ENCODE measurements around the gene LSM4. TPM values are rescaled to one million over a fixed set of nuclear protein-coding genes. Genes with fewer than 3 reads are reported as not detected.

LSM4 gene
- total and polyA plus RNA-seq, 2 experiments from 2014 or later: 591 to 637 TPM

DNA sequence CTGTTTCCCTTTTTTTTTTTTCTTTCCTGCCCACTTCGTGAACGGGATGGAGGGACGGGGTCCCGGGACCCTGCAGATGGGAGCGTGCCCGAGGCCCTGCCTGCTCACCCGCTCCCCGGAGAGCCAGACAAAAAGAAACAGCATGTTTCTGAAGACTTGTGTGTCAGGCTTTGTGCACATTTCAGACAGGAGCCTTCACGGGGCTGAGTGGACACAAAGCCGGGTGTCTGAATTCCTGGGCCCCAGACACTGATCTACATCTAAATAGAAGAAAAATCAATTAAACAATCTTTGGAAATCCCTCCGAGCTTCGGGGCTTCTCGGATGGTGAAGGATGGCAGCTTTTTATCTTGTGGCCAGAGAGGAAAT, 21.7 kb upstream of the LSM4 start:
- Histone ChIP-seq H3K4me3 (no peak overlapping the region), H3K27ac (ENCODE audit: low read depth) (peak overlapping the region; percentile 41; the same call in 1 of the 2 replicates), H3K27me3 (ENCODE audit: insufficient read depth) (no peaks in the 10 kb centered on the region), H3K79me2 (replicated peaks; ENCODE audit: insufficient read depth) (no peaks in the 10 kb centered on the region; the same call in 1 of the 2 replicates), H3K4me2 (no peak overlapping the region), H3F3A (replicated peaks; ENCODE audit: low read depth) (peaks cover 28% of the 10 kb centered on the region), H3K36me3 (ENCODE audit: insufficient read depth) (no peaks in the 10 kb centered on the region), H2AFZ (no peak overlapping the region), H4K20me1 (replicated peaks; ENCODE audit: insufficient read depth) (no peaks in the 10 kb centered on the region), H3K9me2 (ENCODE audit: insufficient read depth) (no peaks in the 10 kb centered on the region), H3K4me1 (ENCODE audit: insufficient read depth) (peaks cover 31% of the 10 kb centered on the region)
- ATAC-seq (no peak), DNase-seq (ENCODE audit: low spot score) (no peak)
- TF ChIP-seq POLR2AphosphoS5 (IDR thresholded peaks at IDR 0.05; ENCODE audit: low read depth): no peak
- TF ChIP-seq, protein P1, sequence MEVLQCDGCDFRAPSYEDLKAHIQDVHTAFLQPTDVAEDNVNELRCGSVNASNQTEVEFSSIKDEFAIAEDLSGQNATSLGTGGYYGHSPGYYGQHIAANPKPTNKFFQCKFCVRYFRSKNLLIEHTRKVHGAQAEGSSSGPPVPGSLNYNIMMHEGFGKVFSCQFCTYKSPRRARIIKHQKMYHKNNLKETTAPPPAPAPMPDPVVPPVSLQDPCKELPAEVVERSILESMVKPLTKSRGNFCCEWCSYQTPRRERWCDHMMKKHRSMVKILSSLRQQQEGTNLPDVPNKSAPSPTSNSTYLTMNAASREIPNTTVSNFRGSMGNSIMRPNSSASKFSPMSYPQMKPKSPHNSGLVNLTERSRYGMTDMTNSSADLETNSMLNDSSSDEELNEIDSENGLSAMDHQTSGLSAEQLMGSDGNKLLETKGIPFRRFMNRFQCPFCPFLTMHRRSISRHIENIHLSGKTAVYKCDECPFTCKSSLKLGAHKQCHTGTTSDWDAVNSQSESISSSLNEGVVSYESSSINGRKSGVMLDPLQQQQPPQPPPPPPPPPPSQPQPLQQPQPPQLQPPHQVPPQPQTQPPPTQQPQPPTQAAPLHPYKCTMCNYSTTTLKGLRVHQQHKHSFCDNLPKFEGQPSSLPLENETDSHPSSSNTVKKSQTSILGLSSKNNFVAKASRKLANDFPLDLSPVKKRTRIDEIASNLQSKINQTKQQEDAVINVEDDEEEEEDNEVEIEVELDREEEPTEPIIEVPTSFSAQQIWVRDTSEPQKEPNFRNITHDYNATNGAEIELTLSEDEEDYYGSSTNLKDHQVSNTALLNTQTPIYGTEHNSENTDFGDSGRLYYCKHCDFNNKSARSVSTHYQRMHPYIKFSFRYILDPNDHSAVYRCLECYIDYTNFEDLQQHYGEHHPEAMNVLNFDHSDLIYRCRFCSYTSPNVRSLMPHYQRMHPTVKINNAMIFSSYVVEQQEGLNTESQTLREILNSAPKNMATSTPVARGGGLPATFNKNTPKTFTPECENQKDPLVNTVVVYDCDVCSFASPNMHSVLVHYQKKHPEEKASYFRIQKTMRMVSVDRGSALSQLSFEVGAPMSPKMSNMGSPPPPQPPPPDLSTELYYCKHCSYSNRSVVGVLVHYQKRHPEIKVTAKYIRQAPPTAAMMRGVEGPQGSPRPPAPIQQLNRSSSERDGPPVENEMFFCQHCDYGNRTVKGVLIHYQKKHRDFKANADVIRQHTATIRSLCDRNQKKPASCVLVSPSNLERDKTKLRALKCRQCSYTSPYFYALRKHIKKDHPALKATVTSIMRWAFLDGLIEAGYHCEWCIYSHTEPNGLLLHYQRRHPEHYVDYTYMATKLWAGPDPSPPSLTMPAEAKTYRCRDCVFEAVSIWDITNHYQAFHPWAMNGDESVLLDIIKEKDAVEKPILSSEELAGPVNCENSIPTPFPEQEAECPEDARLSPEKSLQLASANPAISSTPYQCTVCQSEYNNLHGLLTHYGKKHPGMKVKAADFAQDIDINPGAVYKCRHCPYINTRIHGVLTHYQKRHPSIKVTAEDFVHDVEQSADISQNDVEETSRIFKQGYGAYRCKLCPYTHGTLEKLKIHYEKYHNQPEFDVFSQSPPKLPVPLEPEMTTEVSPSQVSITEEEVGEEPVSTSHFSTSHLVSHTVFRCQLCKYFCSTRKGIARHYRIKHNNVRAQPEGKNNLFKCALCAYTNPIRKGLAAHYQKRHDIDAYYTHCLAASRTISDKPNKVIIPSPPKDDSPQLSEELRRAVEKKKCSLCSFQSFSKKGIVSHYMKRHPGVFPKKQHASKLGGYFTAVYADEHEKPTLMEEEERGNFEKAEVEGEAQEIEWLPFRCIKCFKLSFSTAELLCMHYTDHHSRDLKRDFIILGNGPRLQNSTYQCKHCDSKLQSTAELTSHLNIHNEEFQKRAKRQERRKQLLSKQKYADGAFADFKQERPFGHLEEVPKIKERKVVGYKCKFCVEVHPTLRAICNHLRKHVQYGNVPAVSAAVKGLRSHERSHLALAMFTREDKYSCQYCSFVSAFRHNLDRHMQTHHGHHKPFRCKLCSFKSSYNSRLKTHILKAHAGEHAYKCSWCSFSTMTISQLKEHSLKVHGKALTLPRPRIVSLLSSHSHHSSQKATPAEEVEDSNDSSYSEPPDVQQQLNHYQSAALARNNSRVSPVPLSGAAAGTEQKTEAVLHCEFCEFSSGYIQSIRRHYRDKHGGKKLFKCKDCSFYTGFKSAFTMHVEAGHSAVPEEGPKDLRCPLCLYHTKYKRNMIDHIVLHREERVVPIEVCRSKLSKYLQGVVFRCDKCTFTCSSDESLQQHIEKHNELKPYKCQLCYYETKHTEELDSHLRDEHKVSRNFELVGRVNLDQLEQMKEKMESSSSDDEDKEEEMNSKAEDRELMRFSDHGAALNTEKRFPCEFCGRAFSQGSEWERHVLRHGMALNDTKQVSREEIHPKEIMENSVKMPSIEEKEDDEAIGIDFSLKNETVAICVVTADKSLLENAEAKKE (CRISPR knock-in tag; IDR thresholded peaks at IDR 0.05): no peak
- no peak for TF ChIP-seq EZH2 (IDR thresholded peaks at IDR 0.05; ENCODE audit: low read depth, unreplicated experiment)
- no peak for TF ChIP-seq CREB1 (CRISPR knock-in tag; IDR thresholded peaks at IDR 0.05; ENCODE audit: low read depth)
- no peak for TF ChIP-seq STAT1 (IDR thresholded peaks at IDR 0.05; ENCODE audit: unreplicated experiment)
- TF ChIP-seq, protein P2, sequence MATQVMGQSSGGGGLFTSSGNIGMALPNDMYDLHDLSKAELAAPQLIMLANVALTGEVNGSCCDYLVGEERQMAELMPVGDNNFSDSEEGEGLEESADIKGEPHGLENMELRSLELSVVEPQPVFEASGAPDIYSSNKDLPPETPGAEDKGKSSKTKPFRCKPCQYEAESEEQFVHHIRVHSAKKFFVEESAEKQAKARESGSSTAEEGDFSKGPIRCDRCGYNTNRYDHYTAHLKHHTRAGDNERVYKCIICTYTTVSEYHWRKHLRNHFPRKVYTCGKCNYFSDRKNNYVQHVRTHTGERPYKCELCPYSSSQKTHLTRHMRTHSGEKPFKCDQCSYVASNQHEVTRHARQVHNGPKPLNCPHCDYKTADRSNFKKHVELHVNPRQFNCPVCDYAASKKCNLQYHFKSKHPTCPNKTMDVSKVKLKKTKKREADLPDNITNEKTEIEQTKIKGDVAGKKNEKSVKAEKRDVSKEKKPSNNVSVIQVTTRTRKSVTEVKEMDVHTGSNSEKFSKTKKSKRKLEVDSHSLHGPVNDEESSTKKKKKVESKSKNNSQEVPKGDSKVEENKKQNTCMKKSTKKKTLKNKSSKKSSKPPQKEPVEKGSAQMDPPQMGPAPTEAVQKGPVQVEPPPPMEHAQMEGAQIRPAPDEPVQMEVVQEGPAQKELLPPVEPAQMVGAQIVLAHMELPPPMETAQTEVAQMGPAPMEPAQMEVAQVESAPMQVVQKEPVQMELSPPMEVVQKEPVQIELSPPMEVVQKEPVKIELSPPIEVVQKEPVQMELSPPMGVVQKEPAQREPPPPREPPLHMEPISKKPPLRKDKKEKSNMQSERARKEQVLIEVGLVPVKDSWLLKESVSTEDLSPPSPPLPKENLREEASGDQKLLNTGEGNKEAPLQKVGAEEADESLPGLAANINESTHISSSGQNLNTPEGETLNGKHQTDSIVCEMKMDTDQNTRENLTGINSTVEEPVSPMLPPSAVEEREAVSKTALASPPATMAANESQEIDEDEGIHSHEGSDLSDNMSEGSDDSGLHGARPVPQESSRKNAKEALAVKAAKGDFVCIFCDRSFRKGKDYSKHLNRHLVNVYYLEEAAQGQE (IDR thresholded peaks at IDR 0.05; ENCODE audit: unreplicated experiment): no peak
- no peak for TF ChIP-seq ZNF114 (CRISPR knock-in tag; IDR thresholded peaks at IDR 0.05)
- peaks cover 39% of the 10 kb centered on the region for H3K36me3 Mint-ChIP-seq (ENCODE audit: low read depth)
- H3K4me3 Mint-ChIP-seq: no peak overlapping the region
- peaks cover 43% of the 10 kb centered on the region for H3K4me1 Mint-ChIP-seq
- peaks cover 3% of the 10 kb centered on the region; the same call in 1 of the 3 replicates for H3K9me3 Mint-ChIP-seq
- H3K27me3 Mint-ChIP-seq (ENCODE audit: insufficient read depth, low read depth, poor library complexity): peaks cover 24% of the 10 kb centered on the region
- peak overlapping the region; percentile 86 for H3K27ac Mint-ChIP-seq

Measured in GM23338 (cell line).